ENCODE data around the gene BICRAL.

- TF ChIP-seq NFIC (IDR thresholded peaks at IDR 0.05) (no peak), MNT (conservative IDR thresholded peaks at IDR 0.05) (no peak)
- TF ChIP-seq, protein P1, sequence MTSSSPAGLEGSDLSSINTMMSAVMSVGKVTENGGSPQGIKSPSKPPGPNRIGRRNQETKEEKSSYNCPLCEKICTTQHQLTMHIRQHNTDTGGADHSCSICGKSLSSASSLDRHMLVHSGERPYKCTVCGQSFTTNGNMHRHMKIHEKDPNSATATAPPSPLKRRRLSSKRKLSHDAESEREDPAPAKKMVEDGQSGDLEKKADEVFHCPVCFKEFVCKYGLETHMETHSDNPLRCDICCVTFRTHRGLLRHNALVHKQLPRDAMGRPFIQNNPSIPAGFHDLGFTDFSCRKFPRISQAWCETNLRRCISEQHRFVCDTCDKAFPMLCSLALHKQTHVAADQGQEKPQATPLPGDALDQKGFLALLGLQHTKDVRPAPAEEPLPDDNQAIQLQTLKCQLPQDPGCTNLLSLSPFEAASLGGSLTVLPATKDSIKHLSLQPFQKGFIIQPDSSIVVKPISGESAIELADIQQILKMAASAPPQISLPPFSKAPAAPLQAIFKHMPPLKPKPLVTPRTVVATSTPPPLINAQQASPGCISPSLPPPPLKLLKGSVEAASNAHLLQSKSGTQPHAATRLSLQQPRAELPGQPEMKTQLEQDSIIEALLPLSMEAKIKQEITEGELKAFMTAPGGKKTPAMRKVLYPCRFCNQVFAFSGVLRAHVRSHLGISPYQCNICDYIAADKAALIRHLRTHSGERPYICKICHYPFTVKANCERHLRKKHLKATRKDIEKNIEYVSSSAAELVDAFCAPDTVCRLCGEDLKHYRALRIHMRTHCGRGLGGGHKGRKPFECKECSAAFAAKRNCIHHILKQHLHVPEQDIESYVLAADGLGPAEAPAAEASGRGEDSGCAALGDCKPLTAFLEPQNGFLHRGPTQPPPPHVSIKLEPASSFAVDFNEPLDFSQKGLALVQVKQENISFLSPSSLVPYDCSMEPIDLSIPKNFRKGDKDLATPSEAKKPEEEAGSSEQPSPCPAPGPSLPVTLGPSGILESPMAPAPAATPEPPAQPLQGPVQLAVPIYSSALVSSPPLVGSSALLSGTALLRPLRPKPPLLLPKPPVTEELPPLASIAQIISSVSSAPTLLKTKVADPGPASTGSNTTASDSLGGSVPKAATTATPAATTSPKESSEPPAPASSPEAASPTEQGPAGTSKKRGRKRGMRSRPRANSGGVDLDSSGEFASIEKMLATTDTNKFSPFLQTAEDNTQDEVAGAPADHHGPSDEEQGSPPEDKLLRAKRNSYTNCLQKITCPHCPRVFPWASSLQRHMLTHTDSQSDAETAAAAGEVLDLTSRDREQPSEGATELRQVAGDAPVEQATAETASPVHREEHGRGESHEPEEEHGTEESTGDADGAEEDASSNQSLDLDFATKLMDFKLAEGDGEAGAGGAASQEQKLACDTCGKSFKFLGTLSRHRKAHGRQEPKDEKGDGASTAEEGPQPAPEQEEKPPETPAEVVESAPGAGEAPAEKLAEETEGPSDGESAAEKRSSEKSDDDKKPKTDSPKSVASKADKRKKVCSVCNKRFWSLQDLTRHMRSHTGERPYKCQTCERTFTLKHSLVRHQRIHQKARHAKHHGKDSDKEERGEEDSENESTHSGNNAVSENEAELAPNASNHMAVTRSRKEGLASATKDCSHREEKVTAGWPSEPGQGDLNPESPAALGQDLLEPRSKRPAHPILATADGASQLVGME (CRISPR knock-in tag; IDR thresholded peaks at IDR 0.05) = no peak
Measured at GRCh38 chr6:42820512-42821340, 38.9 kb downstream of the BICRAL start.

Data from K562 (cell line).